H1 (cell line): Measurements from ENCODE around the gene ZBTB9. TPM values are rescaled to one million over a fixed set of nuclear protein-coding genes. Genes with fewer than 3 reads are reported as not detected.

Source experiments
- CTCF ChIA-PET: fragments of 300-600 bp; sonication (Branson Sonifier 250); formaldehyde crosslinking; loops from one replicate; lab custom pipeline; 2021; ENCODE audit not compliant: partially characterized antibody; lab: Charles Lee
- POLR2A ChIA-PET: fragments of 300-600 bp; sonication (Branson Sonifier 250); formaldehyde crosslinking; loops from one replicate; lab custom pipeline; 2021; ENCODE audit warnings: inconsistent platforms; ENCODE audit not compliant: partially characterized antibody; lab: Charles Lee
- DNase-seq, 2 experiments: peaks; one replicate each; pipeline versions ENCODE4 v3.0.0 to v3.0.0-alpha.2; 2010 to 2022; ENCODE audit warnings: low spot score in 2 of 2, low read depth in 1 of 2, mixed read lengths in 1 of 2
- FAIRE-seq: peaks from 2 replicates; lab custom pipeline; 2011; peaks lifted over from hg19 to GRCh38; lab: Jason Lieb, UNC
- H2AFZ ChIP-seq: 2 replicates; pipeline ENCODE4 v1.8.1; 2012; ENCODE audit warnings: low read length, inconsistent platforms
- H2AK5ac ChIP-seq: 2 replicates; pipeline ENCODE4 v1.6.1; 2013; ENCODE audit warnings: low read depth, low read length
- H2BK120ac ChIP-seq: replicated peaks from 2 replicates; pipeline ENCODE3; 2013; ENCODE audit warnings: low read depth, low read length, inconsistent platforms
- H2BK12ac ChIP-seq: 2 replicates; pipeline ENCODE4 v1.6.1; 2013; ENCODE audit warnings: low read depth, low read length
- H2BK15ac ChIP-seq: 2 replicates; pipeline ENCODE4 v1.6.1; 2013; ENCODE audit warnings: low read length
- H2BK20ac ChIP-seq: 2 replicates; pipeline ENCODE4 v1.6.1; 2013; ENCODE audit warnings: low read length
- H2BK5ac ChIP-seq: 2 replicates; pipeline ENCODE4 v1.6.1; 2013; ENCODE audit warnings: low read depth, low read length
- H3K14ac ChIP-seq: 2 replicates; pipeline ENCODE4 v1.6.1; 2013; ENCODE audit warnings: inconsistent platforms; ENCODE audit not compliant: insufficient read length
- H3K18ac ChIP-seq: 2 replicates; pipeline ENCODE4 v1.6.1; 2013; ENCODE audit warnings: low read length; ENCODE audit errors: extremely low read depth
- H3K23ac ChIP-seq: 2 replicates; pipeline ENCODE4 v1.6.1; 2013; ENCODE audit warnings: inconsistent platforms; ENCODE audit not compliant: insufficient read length
- H3K23me2 ChIP-seq: 2 replicates; pipeline ENCODE4 v1.6.1; 2013; ENCODE audit warnings: low read depth, low read length
- H3K27ac ChIP-seq: 2 replicates; pipeline ENCODE4 v1.6.1; 2011; ENCODE audit warnings: low read depth, low read length, inconsistent platforms
- H3K27me3 ChIP-seq, 4 experiments: replicated peaks in 1 of 4; 1 replicate in 1 of 4; 2 replicates in 3 of 4; pipeline versions ENCODE4 v1.6.1 to v1.8.1; 2011 to 2013; ENCODE audit warnings: low read length in 3 of 4, mild to moderate bottlenecking in 3 of 4, inconsistent platforms in 2 of 4, mixed read lengths in 2 of 4, moderate library complexity in 1 of 4; ENCODE audit not compliant: control insufficient read depth in 3 of 4, insufficient read depth in 3 of 4; ENCODE audit errors: extremely low read depth in 1 of 4
- H3K36me3 ChIP-seq, 4 experiments: 2 replicates each; pipeline versions ENCODE4 v1.6.1 to v1.8.1; 2011 to 2013; ENCODE audit warnings: mild to moderate bottlenecking in 4 of 4, low read length in 3 of 4, moderate library complexity in 2 of 4, control low read depth in 1 of 4, inconsistent platforms in 1 of 4; ENCODE audit not compliant: insufficient read depth in 4 of 4, control insufficient read depth in 2 of 4
- H3K4ac ChIP-seq: replicated peaks from 2 replicates; pipeline ENCODE3; 2013; ENCODE audit warnings: low read length, low read depth, mixed read lengths, inconsistent platforms; ENCODE audit not compliant: insufficient read length
- H3K4me1 ChIP-seq, 4 experiments: replicated peaks in 1 of 4; 1 replicate in 1 of 4; 2 replicates in 3 of 4; pipeline versions ENCODE4 v1.6.1 to v1.8.1; 2011 to 2013; ENCODE audit warnings: low read length in 3 of 4, inconsistent platforms in 2 of 4, mixed read lengths in 1 of 4; ENCODE audit not compliant: insufficient read depth in 4 of 4, control insufficient read depth in 3 of 4
- H3K4me2 ChIP-seq, 2 experiments: 2 replicates each; pipeline versions ENCODE4 v1.6.1 to v1.8.1; 2011 to 2013; ENCODE audit warnings: low read depth in 2 of 2, low read length in 2 of 2, control low read depth in 1 of 2, inconsistent platforms in 1 of 2, mild to moderate bottlenecking in 1 of 2; ENCODE audit not compliant: insufficient read depth in 1 of 2
- H3K4me3 ChIP-seq, 4 experiments: fragments of 200-600, 300-600 bp in 1 of 4; sonication (generic), shearing (Covaris generic), sonication (Bioruptor Twin) in 1 of 4; 2 replicates each; pipeline versions ENCODE4 v1.5.1 to v1.8.1; 2011 to 2016; ENCODE audit warnings: low read length in 4 of 4, low read depth in 3 of 4, control low read depth in 2 of 4, inconsistent platforms in 2 of 4, mild to moderate bottlenecking in 2 of 4, mixed read lengths in 1 of 4, moderate library complexity in 1 of 4; ENCODE audit not compliant: insufficient read depth in 2 of 4; ENCODE audit errors: extremely low read depth in 1 of 4
- H3K56ac ChIP-seq: replicated peaks from 2 replicates; pipeline ENCODE3; 2013; ENCODE audit warnings: low read depth, mild to moderate bottlenecking, mixed read lengths, low read length, inconsistent platforms; ENCODE audit not compliant: insufficient read length
- H3K79me1 ChIP-seq: 2 replicates; pipeline ENCODE4 v1.6.1; 2013; ENCODE audit warnings: low read depth, low read length, control low read depth
- H3K79me2 ChIP-seq, 2 experiments: 2 replicates each; pipeline versions ENCODE4 v1.6.1 to v1.8.1; 2012 to 2013; ENCODE audit warnings: low read length in 2 of 2, mild to moderate bottlenecking in 2 of 2, inconsistent platforms in 1 of 2; ENCODE audit not compliant: insufficient read depth in 2 of 2, control insufficient read depth in 1 of 2
- H3K9ac ChIP-seq, 4 experiments: replicated peaks in 1 of 4; 1 replicate in 1 of 4; 2 replicates in 3 of 4; pipeline versions ENCODE4 v1.6.1 to v1.8.1; 2011 to 2013; ENCODE audit warnings: low read depth in 3 of 4, low read length in 3 of 4, control low read depth in 2 of 4, mild to moderate bottlenecking in 2 of 4, moderate library complexity in 2 of 4, inconsistent platforms in 1 of 4; ENCODE audit errors: extremely low read depth in 1 of 4
- H3K9me3 ChIP-seq, 2 experiments: 2 replicates each; pipeline versions ENCODE4 v1.6.1 to v1.8.1; 2012 to 2013; ENCODE audit warnings: mild to moderate bottlenecking in 2 of 2, moderate library complexity in 2 of 2, control low read depth in 1 of 2, inconsistent platforms in 1 of 2, low read depth in 1 of 2, low read length in 1 of 2, mixed read lengths in 1 of 2; ENCODE audit not compliant: insufficient read depth in 2 of 2
- H4K20me1 ChIP-seq, 2 experiments: replicated peaks in 1 of 2; 2 replicates each; pipeline versions ENCODE3 to v1.8.1; 2011 to 2013; ENCODE audit warnings: inconsistent platforms in 2 of 2, low read length in 2 of 2, mild to moderate bottlenecking in 1 of 2; ENCODE audit not compliant: insufficient read depth in 2 of 2, control insufficient read depth in 1 of 2
- H4K5ac ChIP-seq: 2 replicates; pipeline ENCODE4 v1.6.1; 2013; ENCODE audit warnings: low read length, low read depth, mixed read lengths, inconsistent platforms; ENCODE audit not compliant: insufficient read length
- H4K8ac ChIP-seq: 2 replicates; pipeline ENCODE4 v1.8.0; 2013; ENCODE audit warnings: mild to moderate bottlenecking, moderate library complexity, low read length, inconsistent platforms; ENCODE audit not compliant: insufficient read depth; ENCODE audit errors: extremely low read depth
- H4K91ac ChIP-seq: replicated peaks from 2 replicates; pipeline ENCODE3; 2013; ENCODE audit warnings: low read length, mixed read lengths, inconsistent platforms; ENCODE audit not compliant: insufficient read length
- CHD1 ChIP-seq: IDR thresholded peaks from 2 replicates; pipeline ENCODE4 v1.6.1; 2012; ENCODE audit warnings: low read depth, low read length, improper control_type of control experiment
- CREB1 ChIP-seq: IDR thresholded peaks from 2 replicates; pipeline ENCODE4 v1.6.1; 2012; ENCODE audit warnings: inconsistent platforms
- CTCF ChIP-seq, 3 experiments: IDR thresholded peaks; 1 replicate in 2 of 3; 2 replicates in 1 of 3; pipeline versions ENCODE4 v1.5.1 to v1.6.1; 2011; ENCODE audit warnings: low read length in 3 of 3, mild to moderate bottlenecking in 3 of 3, inconsistent platforms in 2 of 3, low read depth in 1 of 3, moderate library complexity in 1 of 3; ENCODE audit not compliant: insufficient read depth in 1 of 3; ENCODE audit errors: control extremely low read depth in 1 of 3
- E2F6 ChIP-seq: IDR thresholded peaks from 2 replicates; pipeline ENCODE4 v1.6.1; 2012; ENCODE audit warnings: inconsistent platforms
- JUND ChIP-seq: IDR thresholded peaks from 2 replicates; pipeline ENCODE4 v1.6.1; 2011; ENCODE audit warnings: mild to moderate bottlenecking, improper control_type of control experiment, low read length
- MAX ChIP-seq: IDR thresholded peaks from 2 replicates; pipeline ENCODE4 v1.6.1; 2012; ENCODE audit warnings: inconsistent platforms
- POU5F1 ChIP-seq: IDR thresholded peaks from 2 replicates; pipeline ENCODE4 v1.6.1; 2011; ENCODE audit warnings: low read depth, mild to moderate bottlenecking, low read length, moderate library complexity
- SAP30 ChIP-seq: fragments of 300-600 bp; sonication (generic); IDR thresholded peaks from 2 replicates; pipeline ENCODE4 v1.7.1; 2012; ENCODE audit warnings: low read length, moderate library complexity, mild to moderate bottlenecking, inconsistent platforms; ENCODE audit not compliant: insufficient read depth, insufficient replicate concordance
- USF2 ChIP-seq: IDR thresholded peaks from 2 replicates; pipeline ENCODE4 v1.6.1; 2011; ENCODE audit warnings: low read length, improper control_type of control experiment
- WGBS, 2 experiments: shearing (Covaris generic) in 1 of 2; methylation state at CpG; one replicate each; pipeline versions ENCODE4 v1.1.6 to v1.1.7; 2013 to 2015; ENCODE audit warnings: low lambda C conversion rate in 2 of 2, mixed read lengths in 2 of 2, inconsistent platforms in 1 of 2, low coverage in 1 of 2, missing lambda C conversion rate in 1 of 2; ENCODE audit not compliant: insufficient replicate concordance in 2 of 2, insufficient coverage in 1 of 2, insufficient read length in 1 of 2; ENCODE audit errors: extremely low coverage in 1 of 2, missing lambda C conversion rate in 1 of 2; 5-methylcytosine and 5-hydroxymethylcytosine counted together
- polyA plus RNA-seq, 7 experiments: library from polyadenylated mRNA; depleted of rRNA in 3 of 7; stranded (reverse) in 5 of 7; unstranded in 2 of 7; fragments of >200 nt in 5 of 7; fragments of 200-250 nt in 2 of 7; gene quantifications; 1 replicate in 5 of 7; 2 replicates in 1 of 7; 4 replicates in 1 of 7; pipeline versions ENCODE4 v1.2.1 to v1.2.3, GENCODE V29; 2011 to 2013; ENCODE audit warnings: missing spikeins in 2 of 7, mixed read lengths in 2 of 7
- total RNA-seq: library from RNA; stranded (reverse); fragmentation: NEBNext Ultra II Directional; extraction: Animal tissue kit (Norgen Biotek cat#: 25700); gene quantifications from 2 replicates; pipeline ENCODE4 v1.2.1, GENCODE V29; 2021

Gene ZBTB9
- total and polyA plus RNA-seq, 2 of the 8 experiments (the other 6 are each of a cell fraction or from before 2014, with no cell fraction given): 16.9 to 20.2 TPM

- no peak overlapping the region for H2AK5ac ChIP-seq
- H3K79me1 ChIP-seq: peaks cover 10% of the 10 kb centered on the region
- H3K56ac ChIP-seq: no peak overlapping the region
- DNase-seq (no peak), FAIRE-seq (no peak)
- H2BK12ac ChIP-seq: no peak overlapping the region
- no peak overlapping the region for H4K5ac ChIP-seq
- H2AFZ ChIP-seq: no peak overlapping the region
- peaks cover 8 to 37% (median 13%) of the 10 kb centered on the region in 4 experiments for H3K4me1 ChIP-seq
- H3K23me2 ChIP-seq: peaks cover 24% of the 10 kb centered on the region
- H3K9me3 ChIP-seq: no peaks in the 10 kb centered on the region
- WGBS, 2 experiments: 78% methylated on average over 2 of the region's 2 CpGs; no CpG with 5 or more reads in 1 of the 2 experiments
- H3K27me3 ChIP-seq: no peaks in the 10 kb centered on the region
- no peak overlapping the region for H3K23ac ChIP-seq
- no peak overlapping the region for H4K91ac ChIP-seq
- H3K36me3 ChIP-seq: peaks cover 0 to 11% (median 8%) of the 10 kb centered on the region in 4 experiments; a peak in 5 of 8 replicates
- no peak overlapping the region for H3K14ac ChIP-seq
- ChIA-PET POLR2A (interaction anchor here (1.4 to 3.6 kb wide), 2 partner anchors 16 to 31 kb away, joined by 4 to 21 read pairs; partner anchors contain the start of gene ZBTB9), CTCF (interaction anchor here (2.1 to 4.4 kb wide), 3 partner anchors 8 to 67 kb away, joined by 5 to 37 read pairs (median 8); partner anchors contain the start of gene CUTA)
- no peak overlapping the region for H3K4me3 ChIP-seq
- H3K9ac ChIP-seq: no peak overlapping the region
- H3K79me2 ChIP-seq: peaks cover 13 to 57% of the 10 kb centered on the region in 2 experiments
- no peak overlapping the region for H2BK20ac ChIP-seq
- no peak overlapping the region for H3K27ac ChIP-seq
- H4K20me1 ChIP-seq: peaks cover 0 to 6% of the 10 kb centered on the region in 2 experiments
- H3K4ac ChIP-seq: no peak overlapping the region
- H4K8ac ChIP-seq: no peak overlapping the region
- no peak overlapping the region for H2BK15ac ChIP-seq
- H2BK5ac ChIP-seq: no peak overlapping the region
- H2BK120ac ChIP-seq: no peak overlapping the region
- no peak overlapping the region for H3K18ac ChIP-seq
- no peak overlapping the region; a peak in 1 of 4 replicates for H3K4me2 ChIP-seq
- TF ChIP-seq USF2: no peak
- no peak for TF ChIP-seq POU5F1
- TF ChIP-seq CHD1: no peak
- no peak for TF ChIP-seq CTCF (IDR thresholded peaks at IDR 0.05; ENCODE audit: control extremely low read depth in 1 of 3, insufficient read depth in 1 of 3, low read depth in 1 of 3, low read length in 3 of 3)
- no peak for TF ChIP-seq E2F6
- no peak for TF ChIP-seq MAX
- no peak for TF ChIP-seq JUND
- TF ChIP-seq SAP30: no peak
- no peak for TF ChIP-seq CREB1
Observed at GRCh38 chr6:33423777-33424176, 30.6 kb upstream of the ZBTB9 start.
